Measurements from ENCODE around the gene PCDHB16. TPM values are rescaled to one million over a fixed set of nuclear protein-coding genes. Genes with fewer than 3 reads are reported as not detected.
A peak's percentile ranks its signal among the peaks of the same experiment; 100 is the strongest.
"Not testable (repeated sequence)": the region's sequence is repeated elsewhere in the genome, so short reads cannot be mapped to it uniquely, and the experiment has no call there.

PCDHB16 gene
- total RNA-seq, 1 experiment from 2014 or later, result not detected

GRCh38 chr5:141192110-141192725, 10.0 kb downstream of the PCDHB16 start, which contains the start of gene PCDHB10:
Gene PCDHB10, plus strand, starts transcription at chr5:141192353. Its CDS starts 200 bp downstream, at chr5:141192553.
- Histone ChIP-seq H3K36me3 (ENCODE audit: low read depth) (no peaks in the 10 kb centered on the region), H3K4me3 (no peak within 1 kb of the TSS), H3K79me2 (ENCODE audit: low read depth) (no peaks in the 10 kb centered on the region), H3F3A (ENCODE audit: insufficient read depth, low read depth) (no peaks in the 10 kb centered on the region), H3K27ac (no peak within 1 kb of the TSS), H2AFZ (no peak within 1 kb of the TSS), H4K20me1 (ENCODE audit: insufficient read depth) (no peaks in the 10 kb centered on the region), H3K9me2 (ENCODE audit: insufficient read depth) (no peaks in the 10 kb centered on the region), H3K4me1 (replicated peaks; ENCODE audit: insufficient read depth) (no peaks in the 10 kb centered on the region), H3K27me3 (ENCODE audit: insufficient read depth, low read depth) (no peaks in the 10 kb centered on the region), H3K9me3 (ENCODE audit: insufficient read depth, low read depth) (no peaks in the 10 kb centered on the region), H3K4me2 (no peak within 1 kb of the TSS)
- peak in 1 of 2 experiments; percentile 19 for DNase-seq
- TF ChIP-seq EZH2 (IDR thresholded peaks at IDR 0.05; ENCODE audit: low read depth) (no peak), CTCF (conservative IDR thresholded peaks at IDR 0.05) (peak; percentile 64)
- intact Hi-C loops (cut with micrococcal nuclease; ENCODE audit: unreplicated experiment), result no loop called here
- BruUV-seq (replicated peaks), result no TSS peak
- CTCF ChIA-PET, result interaction anchor here (0.6 kb wide), 1 partner anchor 372 kb away, joined by 3 read pairs; no protein-coding TSS in a partner anchor
- POLR2A ChIA-PET (ENCODE audit: unreplicated experiment), result no interaction called here

GRCh38 chr5:141194332-141194731, 12.1 kb downstream of the PCDHB16 start:
- H3K27ac ChIP-seq; POLR2A ChIA-PET (ENCODE audit: unreplicated experiment); H3K4me1 ChIP-seq (replicated peaks; ENCODE audit: insufficient read depth); H3K27me3 ChIP-seq (ENCODE audit: insufficient read depth, low read depth); H3K4me2 ChIP-seq; H3K9me2 ChIP-seq (ENCODE audit: insufficient read depth); H3K36me3 ChIP-seq (ENCODE audit: low read depth); H4K20me1 ChIP-seq (ENCODE audit: insufficient read depth); DNase-seq; H3K79me2 ChIP-seq (ENCODE audit: low read depth); H3K4me3 ChIP-seq; CTCF ChIA-PET; H3F3A ChIP-seq (ENCODE audit: insufficient read depth, low read depth); intact Hi-C loops (cut with micrococcal nuclease; ENCODE audit: unreplicated experiment); H3K9me3 ChIP-seq (ENCODE audit: insufficient read depth, low read depth); H2AFZ ChIP-seq; BruUV-seq (replicated peaks): not testable (repeated sequence)

GRCh38 chr5:141196363-141196762, 14.2 kb downstream of the PCDHB16 start:
- intact Hi-C loops (cut with micrococcal nuclease; ENCODE audit: unreplicated experiment), result no loop called here
- Histone ChIP-seq H3K27ac (no peak overlapping the region), H3K4me1 (replicated peaks; ENCODE audit: insufficient read depth) (no peaks in the 10 kb centered on the region), H3F3A (ENCODE audit: insufficient read depth, low read depth) (no peaks in the 10 kb centered on the region), H3K27me3 (ENCODE audit: insufficient read depth, low read depth) (no peaks in the 10 kb centered on the region), H3K9me2 (ENCODE audit: insufficient read depth) (no peaks in the 10 kb centered on the region), H4K20me1 (ENCODE audit: insufficient read depth) (no peaks in the 10 kb centered on the region), H3K79me2 (ENCODE audit: low read depth) (no peaks in the 10 kb centered on the region), H2AFZ (no peak overlapping the region), H3K4me2 (no peak overlapping the region), H3K36me3 (ENCODE audit: low read depth) (no peaks in the 10 kb centered on the region), H3K4me3 (no peak overlapping the region), H3K9me3 (ENCODE audit: insufficient read depth, low read depth) (no peaks in the 10 kb centered on the region)
- POLR2A ChIA-PET (ENCODE audit: unreplicated experiment), result interaction anchor here (0.7 kb wide), 1 partner anchor 74 kb away, joined by 6 read pairs; no protein-coding TSS in a partner anchor
- no TSS peak for BruUV-seq (replicated peaks)
- no peak for TF ChIP-seq EZH2 (IDR thresholded peaks at IDR 0.05; ENCODE audit: low read depth)
- no peak for TF ChIP-seq CTCF (conservative IDR thresholded peaks at IDR 0.05)
- CTCF ChIA-PET, result no interaction called here
- no peak for DNase-seq

Measured in PC-9 (cell line).